ENCODE results near the gene TMEM41A. TPM values are rescaled to one million over a fixed set of nuclear protein-coding genes. Genes with fewer than 3 reads are reported as not detected.

The TMEM41A gene
- polyA plus RNA-seq, 3 donors: 3.9 to 7.2 (median 5.4) TPM

GRCh38 chr3:185442031-185442430 lies 56.8 kb downstream of the TMEM41A start:
- intact Hi-C loops (cut with micrococcal nuclease): no loop called here
- H3K27me3 Mint-ChIP-seq (ENCODE audit: low read depth in 3 of 3): peaks cover 0 to 2% (median 0%) of the 10 kb centered on the region in 3 donors
- TF ChIP-seq CTCF (IDR thresholded peaks at IDR 0.05): no peak

DNA sequence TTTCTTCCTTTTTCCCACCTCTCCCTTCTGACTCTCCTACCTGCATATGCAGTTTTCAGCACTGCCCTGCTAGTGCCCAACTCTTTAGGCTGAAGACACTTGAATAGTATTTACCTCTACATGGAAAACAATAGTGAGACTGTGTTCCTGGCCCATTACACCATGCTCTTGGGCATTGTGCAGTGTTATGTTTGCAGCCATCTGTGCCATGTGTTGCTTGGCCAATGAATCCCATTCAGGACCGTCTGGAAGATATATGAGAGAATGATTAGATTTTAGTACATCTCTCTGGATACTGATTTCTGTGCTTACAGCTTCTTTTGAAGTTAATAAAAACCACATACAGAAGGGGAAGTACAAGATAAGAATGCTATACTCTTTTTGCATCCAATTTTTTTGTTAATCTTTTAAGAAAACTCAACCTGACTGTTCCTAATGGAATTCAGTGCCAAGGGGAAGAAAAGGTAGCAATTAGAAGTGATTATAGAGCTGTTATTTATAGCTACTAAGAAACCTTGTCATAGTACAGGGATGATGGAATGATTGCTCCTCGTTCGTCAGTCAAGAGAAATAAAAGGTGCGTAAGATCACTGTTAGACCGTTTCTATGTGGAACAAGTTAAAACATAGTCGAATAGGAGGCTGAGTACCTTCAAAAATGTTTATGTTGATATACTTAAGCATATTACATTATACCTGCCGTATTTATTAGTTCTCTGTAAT lies 58.9 kb downstream of the TMEM41A start:
- Mint-ChIP-seq H3K4me3 (no peak overlapping the region), H3K27me3 (ENCODE audit: low read depth in 3 of 3) (peaks cover 0 to 4% (median 2%) of the 10 kb centered on the region in 3 donors), H3K9me3 (no peaks in the 10 kb centered on the region), H3K36me3 (no peaks in the 10 kb centered on the region), H3K4me1 (no peaks in the 10 kb centered on the region), H3K27ac (no peak overlapping the region)
- no peaks in the 10 kb centered on the region for H3K79me2 ChIP-seq (ENCODE audit: insufficient read depth, low read length)
- no peak for TF ChIP-seq CTCF (IDR thresholded peaks at IDR 0.05)
- no peaks in the 10 kb centered on the region for H3K4me1 ChIP-seq (ENCODE audit: control insufficient read depth in 1 of 2, insufficient read depth in 2 of 2, low read length in 2 of 2)
- DNase-seq: no peak
- no peaks in the 10 kb centered on the region for H3K27me3 ChIP-seq (ENCODE audit: control insufficient read depth in 2 of 2, insufficient read depth in 2 of 2, low read length in 2 of 2)
- no peak overlapping the region for H3K9ac ChIP-seq (ENCODE audit: insufficient read depth, low read length, poor library complexity, severe bottlenecking)
- H3K9me3 ChIP-seq (replicated peaks in 1 of 2; ENCODE audit: control insufficient read depth in 1 of 2, insufficient read depth in 1 of 2, low read length in 2 of 2): no peaks in the 10 kb centered on the region
- no CpG with 5 or more reads among the region's 7 CpGs for WGBS (ENCODE audit: insufficient coverage)
- H4K20me1 ChIP-seq (ENCODE audit: insufficient read depth, low read length): no peaks in the 10 kb centered on the region
- H3K27ac ChIP-seq (ENCODE audit: low read depth in 1 of 2, low read length in 2 of 2): no peak overlapping the region
- no peak overlapping the region for H2AFZ ChIP-seq (ENCODE audit: insufficient read depth, low read depth, low read length, poor library complexity, severe bottlenecking)
- intact Hi-C loops (cut with micrococcal nuclease): no loop called here
- H3K36me3 ChIP-seq (replicated peaks in 1 of 2; ENCODE audit: control insufficient read depth in 1 of 2, insufficient read depth in 2 of 2, low read length in 2 of 2): no peaks in the 10 kb centered on the region
- no peak overlapping the region for H3K4me2 ChIP-seq (replicated peaks; ENCODE audit: extremely low read depth, low read length, poor library complexity, severe bottlenecking)
- H3K4me3 ChIP-seq (replicated peaks in 1 of 3; ENCODE audit: low read depth in 2 of 3, low read length in 3 of 3): no peak overlapping the region

More at GRCh38 chr3:185442031-185442430, 56.8 kb downstream of the TMEM41A start:
- Histone ChIP-seq H3K27me3 (ENCODE audit: control insufficient read depth in 2 of 2, insufficient read depth in 2 of 2, low read length in 2 of 2) (no peaks in the 10 kb centered on the region), H3K79me2 (ENCODE audit: insufficient read depth, low read length) (no peaks in the 10 kb centered on the region), H4K20me1 (ENCODE audit: insufficient read depth, low read length) (no peaks in the 10 kb centered on the region), H3K9me3 (replicated peaks in 1 of 2; ENCODE audit: control insufficient read depth in 1 of 2, insufficient read depth in 1 of 2, low read length in 2 of 2) (no peaks in the 10 kb centered on the region), H3K27ac (ENCODE audit: low read depth in 1 of 2, low read length in 2 of 2) (no peak overlapping the region), H3K36me3 (replicated peaks in 1 of 2; ENCODE audit: control insufficient read depth in 1 of 2, insufficient read depth in 2 of 2, low read length in 2 of 2) (no peaks in the 10 kb centered on the region), H3K4me2 (replicated peaks; ENCODE audit: extremely low read depth, low read length, poor library complexity, severe bottlenecking) (no peak overlapping the region), H3K9ac (ENCODE audit: insufficient read depth, low read length, poor library complexity, severe bottlenecking) (no peak overlapping the region), H3K4me3 (replicated peaks in 1 of 3; ENCODE audit: low read depth in 2 of 3, low read length in 3 of 3) (no peak overlapping the region), H2AFZ (ENCODE audit: insufficient read depth, low read depth, low read length, poor library complexity, severe bottlenecking) (no peak overlapping the region), H3K4me1 (ENCODE audit: control insufficient read depth in 1 of 2, insufficient read depth in 2 of 2, low read length in 2 of 2) (no peaks in the 10 kb centered on the region)
- no peak overlapping the region for H3K27ac Mint-ChIP-seq
- WGBS (ENCODE audit: insufficient coverage): no CpG with 5 or more reads among the region's 6 CpGs
- no peaks in the 10 kb centered on the region for H3K36me3 Mint-ChIP-seq
- H3K4me3 Mint-ChIP-seq: no peak overlapping the region
- no peaks in the 10 kb centered on the region for H3K4me1 Mint-ChIP-seq
- H3K9me3 Mint-ChIP-seq: no peaks in the 10 kb centered on the region
- no peak for DNase-seq

Other genes starting within 250 kb of the TMEM41A start
- 1 to 10 TPM in 2 of 3 donors, under 1 TPM in 1; 0.57 to 1.5 (median 1.1) TPM for gene EHHADH, start 245.0 kb downstream of the TMEM41A start, polyA plus RNA-seq
- gene MAP3K13, start 135.9 kb downstream of the TMEM41A start, polyA plus RNA-seq: 10 to 100 TPM in 2 of 3 donors, 1 to 10 TPM in 1; 5.0 to 34.2 (median 30.9) TPM
- not detected for gene LIPH, start 53.6 kb upstream of the TMEM41A start, polyA plus RNA-seq
- 10 to 100 TPM in 2 of 3 donors, 1 to 10 TPM in 1; 7.1 to 21.0 (median 13.4) TPM for gene SENP2, start 87.3 kb upstream of the TMEM41A start, polyA plus RNA-seq

Measured in CD14-positive monocyte (primary cell).